NCI-H460 (cell line): ENCODE measurements around the gene SRR. TPM values are rescaled to one million over a fixed set of nuclear protein-coding genes. Genes with fewer than 3 reads are reported as not detected.

Experiments used
- DNase-seq: peaks from one replicate; pipeline ENCODE4 v3.0.0-alpha.2; 2016; ENCODE audit warnings: low read depth; ENCODE audit errors: extremely low read depth
- small RNA-seq, 2 experiments: library from RNA; depleted of rRNA; stranded (forward); fragments of <200 nt; gene quantifications; one replicate each; pipeline ENCODE3, GENCODE V24; 2014
- total RNA-seq: library from RNA; depleted of rRNA; stranded (reverse); fragments of >200 nt; shearing (Covaris generic); gene quantifications from 2 replicates; pipeline ENCODE4 v1.2.3, GENCODE V29; 2014; rRNA removed

Gene SRR
- total RNA-seq, 1 experiment from 2014 or later = 4.1 TPM

DNA sequence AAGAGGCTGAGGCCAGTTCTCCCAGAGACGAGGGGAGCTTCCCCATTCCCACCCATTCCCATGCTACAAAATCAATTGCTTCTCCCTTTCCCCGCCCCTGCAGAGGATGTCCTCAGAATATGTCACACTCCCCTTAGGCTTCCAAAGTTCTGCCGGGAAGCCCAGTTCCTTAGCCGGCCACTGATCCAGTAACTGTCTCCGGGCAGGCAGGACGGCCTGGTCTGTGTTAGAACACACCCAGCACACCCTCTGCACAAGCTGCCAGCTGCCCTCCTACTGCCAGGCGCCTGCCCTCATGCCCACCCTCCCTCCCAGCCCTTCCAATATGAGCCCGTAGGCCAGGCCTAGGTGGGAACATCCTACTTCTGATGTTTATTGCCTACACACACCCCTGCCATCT lies 64.6 kb downstream of the SRR start:
- DNase-seq = no peak

DNA sequence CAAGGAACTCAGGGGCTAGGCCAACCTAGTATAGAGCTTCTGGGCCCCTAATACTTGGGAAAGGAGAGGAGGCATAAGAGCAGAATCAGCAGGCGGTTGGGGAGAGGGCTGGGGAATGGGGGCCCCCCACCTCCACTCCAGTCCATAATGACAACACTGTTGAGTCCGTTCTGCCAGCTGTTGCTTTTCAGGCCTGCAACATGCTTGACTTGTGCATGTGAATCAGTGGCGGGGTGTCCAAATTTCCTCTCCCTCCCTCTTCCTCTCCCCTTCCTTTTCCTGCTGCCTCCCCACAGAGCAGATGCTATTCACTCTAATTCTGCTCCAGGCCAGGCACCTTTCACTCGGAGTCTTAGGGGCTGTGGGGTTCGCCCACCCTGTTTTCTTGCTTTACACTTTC lies 65.3 kb downstream of the SRR start:
- no peak for DNase-seq

DNA sequence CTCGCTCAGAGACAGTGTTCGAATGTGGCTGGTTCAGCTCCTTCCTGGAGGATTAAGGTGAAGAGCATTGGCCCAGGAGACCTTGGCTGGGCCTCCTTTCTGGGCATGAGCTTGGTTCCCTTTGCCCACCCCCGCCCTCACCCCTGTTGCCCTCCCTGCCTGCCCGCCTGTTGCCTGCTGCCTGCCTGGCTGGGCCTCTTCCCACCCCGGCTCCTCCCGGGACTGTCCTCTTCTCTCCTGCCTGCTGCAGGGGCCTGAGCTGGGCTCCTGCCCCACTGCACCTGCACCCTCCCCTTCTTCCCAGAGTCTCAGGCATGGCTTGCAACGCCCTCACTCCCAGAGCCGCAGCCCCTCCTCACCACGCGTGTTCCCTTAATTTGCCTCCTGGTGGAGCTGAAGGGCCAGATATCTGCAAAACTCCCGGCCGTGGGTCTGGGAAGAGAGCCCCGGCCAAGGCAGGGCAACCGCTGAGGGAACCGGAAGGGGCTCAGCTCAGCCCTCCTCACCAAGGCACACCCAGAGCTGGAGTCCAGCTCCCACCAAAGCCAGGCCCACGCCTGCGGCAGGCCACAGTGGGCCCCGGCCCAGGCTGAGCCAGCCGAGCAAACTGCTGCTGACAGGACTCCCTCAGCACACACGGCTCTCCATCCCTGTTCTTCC lies 65.9 kb downstream of the SRR start:
- no peak for DNase-seq

DNA sequence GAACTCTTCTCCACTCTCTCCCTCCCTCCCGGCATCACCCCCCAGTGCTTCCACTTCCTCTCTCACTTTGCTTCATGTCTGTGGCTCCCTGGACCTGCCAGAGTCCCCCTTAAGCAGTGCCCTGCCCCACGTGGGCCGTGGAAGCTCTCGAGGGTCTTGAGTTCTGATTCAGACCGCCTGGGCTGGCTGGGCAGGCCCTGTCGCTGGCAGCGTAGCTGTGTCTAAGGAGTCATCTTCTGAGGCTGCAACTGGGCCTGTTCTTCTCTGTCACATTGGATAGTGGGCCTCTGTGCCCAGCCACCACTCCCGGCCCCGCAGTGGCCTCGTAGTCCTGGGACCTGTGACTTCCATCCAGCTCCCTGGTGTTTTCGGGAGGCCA lies 66.5 kb downstream of the SRR start:
- DNase-seq = no peak

DNA sequence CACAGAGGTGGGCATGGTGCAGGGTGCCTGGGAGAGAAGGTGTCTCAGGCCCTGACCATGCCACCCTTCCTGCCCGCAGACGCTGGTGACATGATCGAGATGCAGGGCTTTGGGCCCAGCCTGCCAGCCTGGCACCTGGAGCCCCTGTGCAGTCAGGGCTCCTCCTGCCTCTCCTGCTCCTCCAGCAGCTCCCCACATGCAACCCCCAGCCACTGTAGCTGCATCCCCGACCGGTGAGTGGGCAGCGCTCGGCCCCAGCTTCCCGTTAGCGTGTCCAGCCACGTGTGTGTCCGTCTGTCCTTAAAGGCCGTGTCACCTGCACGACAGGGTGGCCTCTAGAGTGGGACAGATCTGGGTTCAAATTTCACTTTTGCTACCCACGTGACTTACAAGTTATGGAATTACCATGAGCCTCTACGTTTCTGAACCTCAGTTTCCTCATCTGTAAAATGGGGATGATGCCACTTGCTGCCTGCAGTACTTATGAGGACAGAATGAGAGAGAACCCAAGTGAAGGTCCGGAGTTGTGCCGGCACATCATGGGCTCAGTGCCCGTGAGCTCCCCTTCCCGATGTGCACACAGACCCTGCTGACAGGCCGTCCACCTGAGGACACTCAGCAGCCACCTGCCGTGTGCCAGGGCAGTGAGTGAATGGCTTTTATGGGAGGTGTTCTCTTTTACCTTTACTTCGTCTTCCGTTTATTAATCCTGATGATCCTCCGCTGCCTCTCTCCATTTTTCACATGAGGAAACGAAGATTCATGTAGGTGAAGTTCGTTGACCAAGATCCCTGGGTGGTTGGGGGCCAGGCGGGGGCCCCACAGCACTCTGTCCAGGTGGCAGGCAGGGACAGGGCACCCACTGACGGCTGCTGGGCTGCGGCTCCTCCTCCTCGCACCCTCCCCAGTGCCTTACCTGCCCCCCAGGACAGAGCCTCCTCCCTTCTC lies 67.7 kb downstream of the SRR start:
- no peak for DNase-seq

DNA sequence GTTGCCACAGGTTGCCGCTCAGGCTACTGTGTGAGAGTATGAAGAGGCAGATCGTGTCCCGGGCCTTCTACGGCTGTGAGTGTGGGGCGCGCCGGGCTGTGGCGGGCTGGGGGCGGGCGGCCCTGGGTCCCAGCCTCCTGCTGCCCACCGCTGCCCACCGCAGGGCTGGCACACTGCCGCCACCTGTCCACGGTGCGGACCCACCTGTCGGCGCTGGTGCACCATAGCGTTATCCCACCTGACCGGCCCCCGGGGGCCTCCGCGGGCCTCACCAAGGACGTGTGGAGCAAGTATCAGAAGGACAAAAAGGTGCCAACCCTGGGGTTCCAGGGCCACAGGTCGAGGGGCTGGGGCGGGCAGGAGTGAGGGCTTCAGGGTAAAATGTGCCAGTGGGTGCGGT lies 68.4 kb downstream of the SRR start:
- DNase-seq = no peak

DNA sequence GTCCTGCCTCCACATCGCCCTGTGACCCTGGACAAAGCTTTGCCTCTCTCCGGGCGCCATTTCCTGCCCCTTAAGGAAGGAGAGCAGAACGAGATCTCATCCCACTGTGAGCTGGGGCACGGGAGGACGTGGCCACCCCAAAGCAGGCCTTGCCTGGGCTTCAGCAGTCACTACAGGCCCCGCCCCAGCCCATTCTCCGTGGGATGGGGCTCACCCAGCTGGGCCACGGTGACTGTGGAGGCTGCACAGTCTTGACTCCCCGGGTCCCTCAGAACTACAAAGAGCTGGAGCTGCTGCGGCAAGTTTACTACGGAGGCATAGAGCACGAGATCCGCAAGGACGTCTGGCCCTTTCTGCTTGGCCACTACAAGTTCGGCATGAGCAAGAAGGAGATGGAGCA lies 68.9 kb downstream of the SRR start:
- DNase-seq = no peak

DNA sequence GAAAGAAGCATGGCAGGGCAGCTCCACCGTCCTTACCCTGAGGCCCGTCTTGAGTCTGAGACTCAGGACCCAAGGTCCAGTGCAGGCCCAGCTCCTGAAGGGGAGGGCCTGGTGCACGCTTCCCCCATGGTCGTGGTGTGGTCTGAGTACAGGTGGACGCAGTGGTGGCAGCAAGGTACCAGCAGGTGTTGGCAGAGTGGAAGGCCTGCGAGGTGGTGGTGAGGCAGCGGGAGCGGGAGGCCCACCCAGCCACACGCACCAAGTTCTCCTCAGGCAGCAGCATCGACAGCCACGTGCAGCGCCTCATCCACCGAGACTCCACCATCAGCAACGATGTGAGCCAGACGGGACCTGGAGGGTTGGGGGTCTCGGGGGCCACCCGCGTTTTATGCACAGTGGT lies 69.4 kb downstream of the SRR start:
- DNase-seq = no peak

Small RNAs within 50 kb of the gene (small RNA-seq; reads per million reads assigned to genes)
- gene AC006435.3 (0 reads per million in 2 experiments), gene SNORD91A (769 to 795 reads per million in 2 experiments), gene SNORD91B (7.7 to 167 reads per million in 2 experiments)

Other genes starting within 250 kb of the SRR start
- 0.12 TPM in 2 replicates for gene HIC1, start 248.8 kb upstream of the SRR start, total RNA-seq
- gene SMG6, start 165 bp upstream of the SRR start, total RNA-seq = 7.2 and 8.7 TPM in 2 replicates
- gene TSR1, start 32.5 kb downstream of the SRR start, total RNA-seq = 39.9 and 50.1 TPM in 2 replicates
- gene SGSM2, start 33.6 kb downstream of the SRR start, total RNA-seq = 19.1 and 19.4 TPM in 2 replicates
- 8.0 and 10.1 TPM in 2 replicates for gene MNT, start 97.1 kb downstream of the SRR start, total RNA-seq
- 30.3 and 33.2 TPM in 2 replicates for gene METTL16, start 207.9 kb downstream of the SRR start, total RNA-seq